Cardiac muscle cell (in vitro differentiated cells and primary cell): ENCODE results near the gene INTS4. TPM values are rescaled to one million over a fixed set of nuclear protein-coding genes. Genes with fewer than 3 reads are reported as not detected.

Experiments
- DNase-seq, 2 donors: peaks; one replicate each; pipeline versions ENCODE4 v3.0.0 to v3.0.0-alpha.2; 2010 to 2017; ENCODE audit warnings: low read depth in 1 of 2, low spot score in 1 of 2
- H3K27ac ChIP-seq: fragments of 200-600 bp; sonication (generic); 2 replicates; pipeline ENCODE4 v1.5.1; 2016
- H3K27me3 ChIP-seq: fragments of 200-600 bp; sonication (generic); 2 replicates; pipeline ENCODE4 v1.6.0; 2016; ENCODE audit warnings: control low read depth
- H3K36me3 ChIP-seq: fragments of 200-600 bp; sonication (generic); 2 replicates; pipeline ENCODE4 v1.5.1; 2016; ENCODE audit warnings: control low read depth
- H3K4me1 ChIP-seq: fragments of 200-600 bp; sonication (generic); 2 replicates; pipeline ENCODE4 v1.8.1; 2017; ENCODE audit warnings: low read depth, mild to moderate bottlenecking, mixed run types
- H3K4me3 ChIP-seq: fragments of 200-600 bp; sonication (generic); 2 replicates; pipeline ENCODE4 v1.5.1; 2016; ENCODE audit warnings: mild to moderate bottlenecking
- H3K9me3 ChIP-seq: fragments of 200-600 bp; sonication (generic); 2 replicates; pipeline ENCODE4 v1.5.1; 2017; ENCODE audit warnings: low read depth, mild to moderate bottlenecking, control low read depth
- polyA plus RNA-seq: library from polyadenylated mRNA; unstranded; fragments of >200 nt; fragmentation: Nextera tagmentation; extraction: Ambion mirVana; gene quantifications from 2 replicates; pipeline ENCODE4 v1.2.1, GENCODE V29; 2016
- total RNA-seq: library from RNA; depleted of rRNA; stranded (reverse); fragments of >200 nt; gene quantifications from 2 replicates; pipeline ENCODE4 v1.2.3, GENCODE V29; 2016
- TF ChIP-seq, protein P1 (sequence below): IDR thresholded peaks from 2 replicates; pipeline ENCODE4 v1.5.1; 2012; ENCODE audit warnings: low read depth, mild to moderate bottlenecking, low read length

Gene INTS4
- total and polyA plus RNA-seq, 2 experiments from 2014 or later: 29.4 to 30.5 TPM

DNA sequence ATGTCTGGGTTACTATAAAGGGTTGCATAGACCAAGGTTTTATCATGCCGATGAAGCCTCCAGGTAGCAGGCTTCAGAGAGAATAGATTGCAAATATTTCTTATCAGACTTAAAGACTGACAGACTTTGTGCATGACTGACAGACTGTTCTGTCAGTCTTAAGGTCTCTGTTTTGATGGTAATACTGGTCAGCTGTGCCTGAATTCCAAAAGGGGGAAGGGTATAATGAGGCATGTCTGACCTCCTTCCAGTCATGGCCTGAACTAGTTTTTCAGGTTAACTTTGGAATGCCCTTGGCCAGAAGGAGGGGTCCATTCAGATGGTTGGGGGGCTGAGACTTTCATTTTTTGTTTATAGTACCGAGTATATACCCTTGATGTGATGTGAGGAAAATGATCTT lies 33.3 kb upstream of the INTS4 start:
- no peak overlapping the region for H3K27ac ChIP-seq
- no peaks in the 10 kb centered on the region for H3K36me3 ChIP-seq
- H3K27me3 ChIP-seq: no peaks in the 10 kb centered on the region
- H3K4me1 ChIP-seq: peaks cover 8% of the 10 kb centered on the region
- no peak overlapping the region for H3K4me3 ChIP-seq
- no peak for DNase-seq
- TF ChIP-seq, protein P1, sequence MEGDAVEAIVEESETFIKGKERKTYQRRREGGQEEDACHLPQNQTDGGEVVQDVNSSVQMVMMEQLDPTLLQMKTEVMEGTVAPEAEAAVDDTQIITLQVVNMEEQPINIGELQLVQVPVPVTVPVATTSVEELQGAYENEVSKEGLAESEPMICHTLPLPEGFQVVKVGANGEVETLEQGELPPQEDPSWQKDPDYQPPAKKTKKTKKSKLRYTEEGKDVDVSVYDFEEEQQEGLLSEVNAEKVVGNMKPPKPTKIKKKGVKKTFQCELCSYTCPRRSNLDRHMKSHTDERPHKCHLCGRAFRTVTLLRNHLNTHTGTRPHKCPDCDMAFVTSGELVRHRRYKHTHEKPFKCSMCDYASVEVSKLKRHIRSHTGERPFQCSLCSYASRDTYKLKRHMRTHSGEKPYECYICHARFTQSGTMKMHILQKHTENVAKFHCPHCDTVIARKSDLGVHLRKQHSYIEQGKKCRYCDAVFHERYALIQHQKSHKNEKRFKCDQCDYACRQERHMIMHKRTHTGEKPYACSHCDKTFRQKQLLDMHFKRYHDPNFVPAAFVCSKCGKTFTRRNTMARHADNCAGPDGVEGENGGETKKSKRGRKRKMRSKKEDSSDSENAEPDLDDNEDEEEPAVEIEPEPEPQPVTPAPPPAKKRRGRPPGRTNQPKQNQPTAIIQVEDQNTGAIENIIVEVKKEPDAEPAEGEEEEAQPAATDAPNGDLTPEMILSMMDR: no peak
- no peaks in the 10 kb centered on the region for H3K9me3 ChIP-seq

DNA sequence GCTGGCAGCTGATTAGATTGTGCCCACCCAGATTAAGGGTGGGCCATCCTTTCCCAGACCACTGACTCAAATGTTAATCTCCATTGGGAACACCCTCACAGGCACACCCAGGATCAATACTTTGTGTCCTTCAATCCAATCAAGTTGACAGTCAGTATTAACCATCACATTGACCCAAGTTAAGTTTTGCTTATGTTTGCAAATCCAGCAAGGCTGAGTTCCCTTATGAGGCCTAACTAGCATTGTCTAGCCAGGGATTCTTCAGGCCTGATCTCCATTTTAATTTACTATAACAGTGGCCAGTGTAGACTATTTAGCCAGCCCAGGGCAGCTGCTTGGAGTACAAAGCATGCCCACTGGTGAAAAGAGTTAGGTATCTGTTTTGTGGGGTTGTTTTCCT lies 30.9 kb upstream of the INTS4 start:
- no peak for DNase-seq
- TF ChIP-seq, protein P1: no peak
- Histone ChIP-seq H3K4me3 (no peak overlapping the region), H3K9me3 (no peaks in the 10 kb centered on the region), H3K27ac (no peak overlapping the region), H3K36me3 (no peaks in the 10 kb centered on the region), H3K27me3 (no peaks in the 10 kb centered on the region), H3K4me1 (peaks cover 4% of the 10 kb centered on the region)

- Histone ChIP-seq H3K4me3 (peak overlapping the region; percentile 6), H3K36me3 (no peaks in the 10 kb centered on the region), H3K9me3 (no peaks in the 10 kb centered on the region), H3K4me1 (no peaks in the 10 kb centered on the region), H3K27me3 (no peaks in the 10 kb centered on the region), H3K27ac (no peak overlapping the region)
- TF ChIP-seq, protein P1: no peak
- DNase-seq: no peak
These were observed 29.0 kb upstream of the INTS4 start for GRCh38 chr11:78023426-78023825.

GRCh38 chr11:78022397-78023396 lies 28.2 kb upstream of the INTS4 start, which contains the start of gene KCTD14:
Gene KCTD14, minus strand, starts transcription at chr11:78023276. Its CDS starts 27 bp downstream, at chr11:78023249.
- no peak within 1 kb of the TSS for H3K27ac ChIP-seq
- no peaks in the 10 kb centered on the region for H3K4me1 ChIP-seq
- H3K27me3 ChIP-seq: no peaks in the 10 kb centered on the region
- H3K4me3 ChIP-seq: peak within 1 kb of the TSS; percentile 6
- H3K36me3 ChIP-seq: no peaks in the 10 kb centered on the region
- TF ChIP-seq, protein P1: no peak
- DNase-seq: peak; percentile 26 to 35
- H3K9me3 ChIP-seq: no peaks in the 10 kb centered on the region

- H3K4me3 ChIP-seq: no peak overlapping the region
- TF ChIP-seq, protein P1: no peak
These were observed 27.1 kb upstream of the INTS4 start for GRCh38 chr11:78021611-78022010.

More at GRCh38 chr11:78021611-78022010, 27.1 kb upstream of the INTS4 start:
- H3K9me3 ChIP-seq: no peaks in the 10 kb centered on the region
- no peaks in the 10 kb centered on the region for H3K27me3 ChIP-seq
- no peak for DNase-seq
- no peak overlapping the region for H3K27ac ChIP-seq
- H3K4me1 ChIP-seq: no peaks in the 10 kb centered on the region
- no peaks in the 10 kb centered on the region for H3K36me3 ChIP-seq
